GM12872 (cell line): ENCODE data around the gene DET1.

Experiments used
- CTCF ChIP-seq: IDR thresholded peaks from 3 replicates; pipeline ENCODE4 v1.5.1; 2011; ENCODE audit warnings: low read depth, mild to moderate bottlenecking, low read length, moderate library complexity; ENCODE audit not compliant: insufficient read depth

Gene DET1

DNA sequence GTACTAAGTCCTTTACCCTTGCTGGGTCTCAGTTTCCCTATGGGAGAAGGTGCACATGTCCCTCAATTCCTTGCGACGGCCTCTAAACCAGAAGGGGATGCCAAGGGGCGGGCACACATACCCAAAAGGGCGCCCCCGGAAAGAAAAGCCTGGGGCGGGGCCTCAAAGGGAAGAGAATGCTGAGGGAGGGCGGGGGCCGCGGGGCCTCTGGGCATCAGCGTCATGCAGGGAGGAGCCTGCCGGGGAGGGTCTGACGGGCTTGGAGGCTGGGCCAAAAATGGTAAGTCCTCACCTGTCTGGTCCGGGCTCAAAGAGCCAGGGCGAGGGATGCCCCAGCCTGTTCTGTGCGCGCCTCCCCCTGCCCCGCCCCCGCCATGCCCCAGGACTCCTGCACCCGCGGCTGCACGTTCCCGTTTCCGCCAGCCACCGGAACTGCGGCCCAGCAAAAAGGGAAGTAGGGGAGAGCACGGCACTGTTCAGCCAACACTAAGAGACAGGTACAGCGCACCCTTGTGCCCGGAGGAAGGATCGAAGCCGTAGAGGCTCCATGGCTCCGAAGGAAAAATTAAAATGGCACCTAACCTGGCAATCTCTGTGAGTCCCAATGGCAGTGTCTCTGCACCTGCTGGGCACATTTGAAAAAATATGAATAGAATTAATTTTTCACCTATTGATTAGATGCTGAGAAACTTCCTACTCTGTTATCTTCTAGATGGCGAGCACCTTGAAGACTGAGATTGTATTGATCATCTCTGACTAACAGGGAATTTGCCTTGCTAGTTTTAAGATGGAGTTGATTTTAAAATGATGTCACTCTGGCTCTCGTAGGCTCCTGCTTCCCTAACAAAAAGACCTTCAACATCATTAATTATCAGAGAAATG is at the start of gene DET1:
DET1 (minus strand) TSS at position 434 of the 882 bp plus-strand sequence. CDS start 14,976 bp downstream, outside the sequence.
- peak; percentile 85 for TF ChIP-seq CTCF

GRCh38 chr15:88591384-88591783 is 44.9 kb upstream of the DET1 start:
- no peak for TF ChIP-seq CTCF

- TF ChIP-seq CTCF, result no peak
Measured at GRCh38 chr15:88590759-88591158, 44.3 kb upstream of the DET1 start.

- no peak for TF ChIP-seq CTCF
Measured at GRCh38 chr15:88586401-88587162, 40.1 kb upstream of the DET1 start.

- no peak for TF ChIP-seq CTCF
Measured at GRCh38 chr15:88580532-88580931, 34.1 kb upstream of the DET1 start.

DNA sequence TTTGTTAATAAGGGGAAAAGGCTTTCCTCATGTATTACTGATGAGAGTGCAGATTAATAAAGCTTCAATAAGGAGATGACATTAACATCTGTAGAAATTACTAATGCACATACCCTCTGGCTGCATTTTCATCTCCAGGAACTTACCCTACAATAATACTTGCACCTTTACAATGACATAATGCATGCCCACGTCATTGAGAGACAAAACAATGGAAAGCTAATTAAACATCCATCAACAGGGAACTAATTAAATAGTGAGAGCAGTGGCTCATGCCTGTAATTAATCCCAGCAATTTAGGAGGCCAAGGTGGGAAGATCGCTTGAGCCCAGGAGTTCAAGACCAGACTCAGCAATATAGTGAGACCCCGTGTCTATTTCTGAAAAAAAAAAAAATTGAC is 32.8 kb upstream of the DET1 start:
- no peak for TF ChIP-seq CTCF

DNA sequence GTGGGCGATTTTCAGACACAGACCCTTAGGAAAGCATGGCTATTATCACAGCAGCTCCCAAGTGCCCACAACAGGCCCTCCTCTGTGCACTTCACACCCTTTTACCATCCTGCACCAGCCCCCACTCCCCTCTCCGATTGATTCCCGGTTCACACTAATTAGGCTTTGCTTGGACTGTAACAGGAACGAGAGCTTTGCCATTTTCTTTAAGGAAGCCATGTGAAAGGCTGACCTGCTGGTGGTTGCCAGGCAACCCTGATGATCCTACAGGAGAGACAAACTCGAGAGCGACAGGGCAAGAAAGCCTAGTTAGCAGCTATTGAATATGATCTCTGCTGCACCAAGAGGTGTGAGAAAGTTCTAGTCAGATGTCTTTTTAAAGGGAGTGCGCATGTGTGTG is 28.2 kb upstream of the DET1 start:
- no peak for TF ChIP-seq CTCF
